Measurements from ENCODE around the gene XKR8. TPM values are rescaled to one million over a fixed set of nuclear protein-coding genes. Genes with fewer than 3 reads are reported as not detected.
A peak's percentile ranks its signal among the peaks of the same experiment; 100 is the strongest.

Gene XKR8
- total RNA-seq, 1 donor from 2014 or later = 14.2 TPM

DNA sequence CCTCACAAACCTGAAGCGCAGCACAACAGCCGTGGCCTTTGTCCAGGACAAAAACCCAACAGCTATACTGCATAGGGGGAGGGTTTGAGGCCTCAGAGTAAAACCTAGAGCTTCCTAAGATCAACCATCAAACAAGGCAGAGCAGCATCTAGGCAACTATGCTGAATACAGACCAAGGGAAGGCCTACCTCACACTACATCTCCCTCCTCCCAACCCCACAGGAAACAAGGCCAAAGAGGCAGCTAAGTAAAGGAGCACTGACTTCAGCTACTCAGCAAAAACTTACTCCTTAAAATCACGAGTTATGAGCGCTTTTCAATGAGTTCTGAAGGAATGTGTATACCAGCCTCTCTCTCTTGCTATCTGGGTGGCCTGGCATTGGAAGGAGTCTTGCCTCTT is 12.4 kb downstream of the XKR8 start:
- Mint-ChIP-seq H3K9me3 (ENCODE audit: unreplicated experiment) (peaks cover 4% of the 10 kb centered on the region), H3K4me1 (ENCODE audit: low read depth, unreplicated experiment) (peaks cover 39% of the 10 kb centered on the region), H3K4me3 (ENCODE audit: unreplicated experiment) (no peak overlapping the region), H3K27ac (ENCODE audit: unreplicated experiment) (peak overlapping the region; percentile 81), H3K36me3 (ENCODE audit: unreplicated experiment) (peaks cover 5% of the 10 kb centered on the region), H3K27me3 (ENCODE audit: unreplicated experiment) (peaks cover 3% of the 10 kb centered on the region)
- DNase-seq = no peak
- TF ChIP-seq CTCF (IDR thresholded peaks at IDR 0.05; ENCODE audit: partially characterized antibody, unreplicated experiment) = no peak

DNA sequence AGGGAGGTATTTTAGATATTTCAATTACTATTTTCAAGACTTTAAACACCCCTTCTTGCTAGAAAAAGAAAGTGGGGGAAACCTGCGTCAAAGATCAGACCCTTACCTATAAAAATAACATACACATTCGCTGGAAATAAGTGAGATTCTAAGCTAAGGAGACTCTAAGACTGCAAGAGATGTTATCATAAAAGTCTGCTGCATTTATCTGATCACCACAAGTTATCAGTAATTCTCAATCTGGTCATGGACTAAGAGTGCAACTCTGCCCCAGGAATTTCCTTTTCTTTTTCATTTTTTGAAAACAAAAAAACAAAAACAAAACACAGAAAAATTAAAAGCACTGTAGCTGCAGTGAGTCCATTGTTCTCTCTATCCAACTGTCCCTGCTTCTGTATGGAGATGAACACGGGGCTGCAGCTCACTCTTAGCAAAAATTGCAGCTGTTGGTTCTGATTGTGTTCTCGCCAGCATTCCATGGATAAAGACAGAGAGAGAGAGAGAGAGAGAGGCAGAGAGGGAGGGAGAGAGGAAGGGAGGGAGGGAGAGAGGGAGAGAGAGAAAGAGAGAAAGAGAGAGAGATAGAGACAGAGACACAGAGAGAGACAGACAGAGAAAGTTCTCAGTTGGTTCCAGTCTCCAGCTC is 14.1 kb downstream of the XKR8 start:
- no peaks in the 10 kb centered on the region for H3K27me3 Mint-ChIP-seq (ENCODE audit: unreplicated experiment)
- peaks cover 5% of the 10 kb centered on the region for H3K36me3 Mint-ChIP-seq (ENCODE audit: unreplicated experiment)
- TF ChIP-seq CTCF (IDR thresholded peaks at IDR 0.05; ENCODE audit: partially characterized antibody, unreplicated experiment) = no peak
- peaks cover 28% of the 10 kb centered on the region for H3K4me1 Mint-ChIP-seq (ENCODE audit: low read depth, unreplicated experiment)
- DNase-seq = no peak
- H3K27ac Mint-ChIP-seq (ENCODE audit: unreplicated experiment) = no peak overlapping the region
- peaks cover 4% of the 10 kb centered on the region for H3K9me3 Mint-ChIP-seq (ENCODE audit: unreplicated experiment)
- no peak overlapping the region for H3K4me3 Mint-ChIP-seq (ENCODE audit: unreplicated experiment)

GRCh38 chr1:27974417-27974781 is 14.6 kb downstream of the XKR8 start:
- peaks cover 26% of the 10 kb centered on the region for H3K4me1 Mint-ChIP-seq (ENCODE audit: low read depth, unreplicated experiment)
- H3K4me3 Mint-ChIP-seq (ENCODE audit: unreplicated experiment) = no peak overlapping the region
- H3K27ac Mint-ChIP-seq (ENCODE audit: unreplicated experiment) = no peak overlapping the region
- peaks cover 5% of the 10 kb centered on the region for H3K36me3 Mint-ChIP-seq (ENCODE audit: unreplicated experiment)
- no peak for TF ChIP-seq CTCF (IDR thresholded peaks at IDR 0.05; ENCODE audit: partially characterized antibody, unreplicated experiment)
- peaks cover 2% of the 10 kb centered on the region for H3K9me3 Mint-ChIP-seq (ENCODE audit: unreplicated experiment)
- DNase-seq = no peak
- no peaks in the 10 kb centered on the region for H3K27me3 Mint-ChIP-seq (ENCODE audit: unreplicated experiment)

GRCh38 chr1:27979151-27979858 is 19.5 kb downstream of the XKR8 start:
- peak; percentile 25 for TF ChIP-seq CTCF (IDR thresholded peaks at IDR 0.05; ENCODE audit: partially characterized antibody, unreplicated experiment)
- Mint-ChIP-seq H3K9me3 (ENCODE audit: unreplicated experiment) (no peaks in the 10 kb centered on the region), H3K36me3 (ENCODE audit: unreplicated experiment) (no peaks in the 10 kb centered on the region), H3K27me3 (ENCODE audit: unreplicated experiment) (no peaks in the 10 kb centered on the region), H3K4me1 (ENCODE audit: low read depth, unreplicated experiment) (no peaks in the 10 kb centered on the region), H3K4me3 (ENCODE audit: unreplicated experiment) (no peak overlapping the region), H3K27ac (ENCODE audit: unreplicated experiment) (no peak overlapping the region)
- DNase-seq = no peak

DNA sequence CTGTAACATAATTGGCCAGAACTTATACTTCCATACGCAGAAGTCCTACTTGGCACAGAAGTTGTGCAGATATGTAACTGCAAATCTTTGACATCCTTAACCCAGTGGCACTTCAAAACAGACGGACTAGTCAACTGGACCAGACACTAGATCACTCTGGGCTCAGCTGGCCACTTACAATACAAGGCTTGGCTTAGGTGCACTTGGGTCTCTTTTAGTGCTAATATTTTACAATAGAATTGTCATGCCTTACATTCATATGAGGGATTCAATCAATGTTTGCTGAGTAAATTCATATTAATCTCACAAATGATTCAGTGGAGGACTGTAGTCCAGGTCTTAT is 20.1 kb downstream of the XKR8 start:
- H3K4me1 Mint-ChIP-seq (ENCODE audit: low read depth, unreplicated experiment) = no peaks in the 10 kb centered on the region
- no peak overlapping the region for H3K27ac Mint-ChIP-seq (ENCODE audit: unreplicated experiment)
- no peak for TF ChIP-seq CTCF (IDR thresholded peaks at IDR 0.05; ENCODE audit: partially characterized antibody, unreplicated experiment)
- no peaks in the 10 kb centered on the region for H3K36me3 Mint-ChIP-seq (ENCODE audit: unreplicated experiment)
- DNase-seq = no peak
- no peaks in the 10 kb centered on the region for H3K27me3 Mint-ChIP-seq (ENCODE audit: unreplicated experiment)
- no peak overlapping the region for H3K4me3 Mint-ChIP-seq (ENCODE audit: unreplicated experiment)
- no peaks in the 10 kb centered on the region for H3K9me3 Mint-ChIP-seq (ENCODE audit: unreplicated experiment)
